Pancreas (tissue), 10 donors: ENCODE data around the gene RIMBP3C. TPM values are rescaled to one million over a fixed set of nuclear protein-coding genes. Genes with fewer than 3 reads are reported as not detected.
"Not testable (repeated sequence)": the region's sequence is repeated elsewhere in the genome, so short reads cannot be mapped to it uniquely, and the experiment has no call there.

Experiments used
- ATAC-seq, 4 donors: fragments of 200-7000 bp; cut with Tn5 transposase; one replicate each; pipeline versions ENCODE4 v1.8.0 to v1.9.1; 2020; ENCODE audit warnings: mild to moderate bottlenecking in 4 of 4, moderate library complexity in 4 of 4
- DNase-seq, 6 donors: peaks; one replicate each; pipeline ENCODE4 v3.0.0-alpha.2; 2020
- FAIRE-seq: peaks from 2 replicates; lab custom pipeline; 2012; peaks lifted over from hg19 to GRCh38; lab: Jason Lieb, UNC
- H3K27ac ChIP-seq, 4 donors: fragments of 200-600 bp; sonication (generic); 1 replicate in 3 of 4; 2 replicates in 1 of 4; pipeline versions ENCODE4 v1.5.0 to v1.8.0; 2020
- H3K27me3 ChIP-seq, 4 donors: fragments of 200-600 bp; one replicate each; pipeline ENCODE4 v1.8.0; 2021
- H3K36me3 ChIP-seq, 3 donors: fragments of 200-600 bp; sonication (generic) in 1 of 3; one replicate each; pipeline versions ENCODE4 v1.5.0 to v1.8.0; 2020 to 2021
- H3K4me1 ChIP-seq, 3 donors: fragments of 200-600 bp; one replicate each; pipeline ENCODE4 v1.8.0; 2021
- H3K4me3 ChIP-seq, 4 donors: fragments of 200-600 bp; sonication (generic) in 2 of 4; one replicate each; pipeline versions ENCODE4 v1.5.0 to v1.8.0; 2020 to 2021
- H3K9me3 ChIP-seq, 4 donors: fragments of 200-600 bp; one replicate each; pipeline ENCODE4 v1.8.0; 2021
- WGBS, 2 donors: extraction: QIAGEN DNeasy Blood & Tissue Kit; methylation state at CpG; one replicate each; pipeline ENCODE4 v1.1.7; 2013; 5-methylcytosine and 5-hydroxymethylcytosine counted together
- intact Hi-C, 3 donors: fragments of 100-400 bp; cut with DNase I; formaldehyde crosslinking; loops; one replicate each; pipeline versions ENCODE4 v1.11.1 to v1.14.2; 2022
- polyA plus RNA-seq, 2 donors: library from polyadenylated mRNA; stranded (reverse); fragments of 200-250 nt; gene quantifications; one replicate each; pipeline ENCODE4 v1.2.3, GENCODE V29; 2013
- total RNA-seq, 6 donors: library from RNA; stranded (reverse); fragmentation: NEBNext Ultra II Directional in 4 of 6; extraction: Animal tissue kit (Norgen Biotek cat#: 25700) in 4 of 6; gene quantifications; one replicate each; pipeline versions ENCODE4 v1.2.1 to v1.2.4, GENCODE V29; 2021 to 2023
- TF ChIP-seq, protein P1 (sequence below), 4 donors: fragments of 200-600 bp; sonication (generic) in 3 of 4; IDR thresholded peaks; one replicate each; pipeline versions ENCODE4 v1.5.0 to v1.8.0; 2021; ENCODE audit warnings: antibody characterized with exemption in 4 of 4
- donor health status: healthy with polysubstance abuse.
- donor health status: DM: no; HTN: no; CAD: no; lungs with moderate emphysema.
- donor health status: DM: no; HTN: no; CAD: no.
- donor health status: control.
- donor health status: control.
- donor health status: Bipolar disorder and iron deficiency.
- donor health status: DM: yes; HTN: yes; CAD: no.
- donor health status: DM: no; HTN: no; CAD: no.
- donor health status: DM: no; HTN: no; CAD: no.
- donor health status: DM: yes; HTN: yes; CAD: no.

Gene RIMBP3C
- total and polyA plus RNA-seq, 8 donors: 0.09 to 0.47 (median 0.17) TPM; not detected in 2

DNA sequence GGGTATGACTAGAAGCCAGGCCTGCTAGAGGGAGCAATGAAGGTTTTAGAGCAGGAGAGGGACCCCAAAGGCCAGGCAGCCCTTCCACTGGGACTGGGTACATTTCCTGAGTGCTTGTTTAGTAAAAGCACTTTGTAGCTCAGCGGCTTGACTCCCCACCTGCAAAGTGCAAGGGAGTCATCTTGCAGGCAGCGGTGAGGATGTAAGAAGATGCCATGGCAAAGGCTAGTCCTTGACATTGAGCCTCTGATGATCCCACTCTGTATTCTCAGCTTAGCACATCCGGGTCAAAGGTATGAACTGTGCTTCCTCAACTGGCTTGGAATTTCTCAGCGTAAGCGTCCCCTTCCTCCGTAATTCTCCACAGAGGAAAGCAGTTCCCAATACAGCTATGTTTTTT lies 13.2 kb upstream of the RIMBP3C start:
- intact Hi-C loops: loop anchor here in 1 of 3 donors (10.0 kb wide), 1 partner anchor 60 kb away; no protein-coding TSS in a partner anchor
- H3K4me1 ChIP-seq: peaks cover 0 to 14% (median 6%) of the 10 kb centered on the region in 3 donors
- no peaks in the 10 kb centered on the region for H3K9me3 ChIP-seq
- 88 to 91% methylated on average over 6 of the region's 6 CpGs for WGBS, 2 donors
- ATAC-seq (no peak), DNase-seq (peak in 1 of 6 donors; percentile 6), FAIRE-seq (no peak)
- no peak overlapping the region for H3K27ac ChIP-seq
- H3K27me3 ChIP-seq: no peaks in the 10 kb centered on the region
- TF ChIP-seq, protein P1, sequence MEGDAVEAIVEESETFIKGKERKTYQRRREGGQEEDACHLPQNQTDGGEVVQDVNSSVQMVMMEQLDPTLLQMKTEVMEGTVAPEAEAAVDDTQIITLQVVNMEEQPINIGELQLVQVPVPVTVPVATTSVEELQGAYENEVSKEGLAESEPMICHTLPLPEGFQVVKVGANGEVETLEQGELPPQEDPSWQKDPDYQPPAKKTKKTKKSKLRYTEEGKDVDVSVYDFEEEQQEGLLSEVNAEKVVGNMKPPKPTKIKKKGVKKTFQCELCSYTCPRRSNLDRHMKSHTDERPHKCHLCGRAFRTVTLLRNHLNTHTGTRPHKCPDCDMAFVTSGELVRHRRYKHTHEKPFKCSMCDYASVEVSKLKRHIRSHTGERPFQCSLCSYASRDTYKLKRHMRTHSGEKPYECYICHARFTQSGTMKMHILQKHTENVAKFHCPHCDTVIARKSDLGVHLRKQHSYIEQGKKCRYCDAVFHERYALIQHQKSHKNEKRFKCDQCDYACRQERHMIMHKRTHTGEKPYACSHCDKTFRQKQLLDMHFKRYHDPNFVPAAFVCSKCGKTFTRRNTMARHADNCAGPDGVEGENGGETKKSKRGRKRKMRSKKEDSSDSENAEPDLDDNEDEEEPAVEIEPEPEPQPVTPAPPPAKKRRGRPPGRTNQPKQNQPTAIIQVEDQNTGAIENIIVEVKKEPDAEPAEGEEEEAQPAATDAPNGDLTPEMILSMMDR (IDR thresholded peaks at IDR 0.05): no peak
- H3K4me3 ChIP-seq: no peak overlapping the region
- H3K36me3 ChIP-seq: no peaks in the 10 kb centered on the region

DNA sequence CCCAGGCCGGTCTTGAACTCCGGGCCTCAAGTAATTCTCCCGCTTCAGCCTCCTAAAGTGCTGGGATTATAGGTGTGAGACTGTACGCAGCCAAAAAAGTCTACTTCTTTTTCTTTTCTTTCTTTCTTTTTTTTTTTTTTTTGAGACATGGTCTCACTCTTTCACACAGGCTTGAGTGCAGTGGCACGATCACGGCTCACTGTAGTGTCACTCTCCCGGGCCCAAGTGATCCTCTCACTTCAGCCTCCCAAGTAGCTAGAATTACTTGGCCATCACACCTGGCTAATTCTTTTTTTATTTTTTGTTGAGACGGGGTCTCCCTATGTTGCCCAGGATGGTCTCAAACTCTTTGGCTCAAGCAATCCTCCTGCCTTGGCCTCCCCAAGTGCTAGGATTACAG lies 12.7 kb upstream of the RIMBP3C start:
- Histone ChIP-seq H3K27ac (no peak overlapping the region), H3K9me3 (no peaks in the 10 kb centered on the region), H3K27me3 (no peaks in the 10 kb centered on the region), H3K4me1 (peaks cover 0 to 9% (median under 1%) of the 10 kb centered on the region in 3 donors), H3K4me3 (no peak overlapping the region), H3K36me3 (no peaks in the 10 kb centered on the region)
- intact Hi-C loops: loop anchor here in 1 of 3 donors (10.0 kb wide), 1 partner anchor 61 kb away; no protein-coding TSS in a partner anchor
- WGBS, 2 donors: 94 to 97% methylated on average over 8 of the region's 8 CpGs
- DNase-seq: peak in 1 of 6 donors; percentile 10
- no peak for FAIRE-seq
- ATAC-seq: no peak
- TF ChIP-seq, protein P1 (IDR thresholded peaks at IDR 0.05): no peak

DNA sequence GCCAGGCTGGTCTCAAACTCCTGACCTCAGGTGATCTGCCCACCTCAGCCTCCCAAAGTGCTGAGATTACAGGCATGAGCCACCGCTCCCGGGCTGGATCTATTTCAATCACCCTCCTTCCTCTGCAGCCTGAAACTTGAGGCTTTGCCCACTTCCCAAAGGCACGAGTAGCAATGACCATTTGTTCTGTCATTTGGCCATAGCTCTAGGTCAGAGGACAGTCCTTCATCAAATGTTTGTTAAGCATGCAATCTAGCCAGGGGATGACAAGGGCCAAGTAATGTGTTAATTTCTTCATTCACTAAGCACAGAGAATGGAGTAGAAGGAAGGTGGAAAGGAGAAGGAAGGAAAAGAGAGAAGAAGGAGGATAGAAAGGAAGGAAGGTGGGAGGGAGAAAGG lies 9.4 kb upstream of the RIMBP3C start:
- no CpG with 5 or more reads among the region's 3 CpGs for WGBS, 2 donors
- not testable (repeated sequence) for H3K4me3 ChIP-seq, FAIRE-seq, H3K36me3 ChIP-seq, H3K27me3 ChIP-seq, H3K9me3 ChIP-seq, ATAC-seq, H3K27ac ChIP-seq, H3K4me1 ChIP-seq, DNase-seq
- intact Hi-C loops: loop anchor here in 1 of 3 donors (10.0 kb wide), 1 partner anchor 64 kb away; no protein-coding TSS in a partner anchor

DNA sequence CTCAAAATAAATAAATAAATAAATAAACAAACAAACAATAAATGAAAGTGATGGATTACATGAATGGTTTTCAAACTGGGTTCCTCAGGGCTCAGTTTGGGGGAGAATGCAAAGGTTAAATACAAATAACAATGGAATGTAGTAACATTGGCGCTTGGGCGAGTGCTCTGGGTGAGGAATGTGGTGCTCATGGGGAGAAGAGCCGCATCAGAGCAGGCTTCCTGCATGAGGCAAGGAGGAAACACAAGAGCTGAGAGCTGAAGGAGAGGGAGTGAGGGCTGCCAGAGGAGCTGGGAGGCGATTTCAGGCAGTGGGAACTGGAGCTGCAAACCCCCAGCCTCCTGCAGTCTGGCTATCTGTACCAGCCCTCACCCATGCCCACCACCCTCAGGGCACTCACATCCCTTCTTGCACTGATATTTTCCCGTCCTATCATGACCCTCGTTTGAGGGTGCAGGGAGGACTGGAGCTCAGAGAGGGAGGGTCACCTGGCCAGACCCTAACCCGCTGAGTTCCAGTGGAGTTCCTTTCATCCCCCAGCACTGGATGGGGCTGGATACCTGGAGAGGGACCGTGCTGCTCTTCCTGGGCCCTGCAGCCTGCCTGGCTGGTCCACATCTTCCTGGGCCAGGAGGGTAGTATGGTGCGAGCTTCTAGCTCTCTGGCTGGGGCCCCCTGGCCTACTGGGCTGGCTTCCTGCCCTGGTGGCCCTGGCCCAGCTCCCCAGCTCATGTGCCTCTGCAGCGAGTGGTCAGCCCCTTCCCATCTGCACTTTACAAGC lies 8.3 kb upstream of the RIMBP3C start:
- H3K36me3 ChIP-seq, H3K27me3 ChIP-seq, FAIRE-seq, H3K4me3 ChIP-seq, H3K27ac ChIP-seq, ATAC-seq, H3K4me1 ChIP-seq, H3K9me3 ChIP-seq: not testable (repeated sequence)
- intact Hi-C loops: loop anchor here in 1 of 3 donors (10.0 kb wide), 1 partner anchor 65 kb away; no protein-coding TSS in a partner anchor
- DNase-seq: peak in 1 of 6 donors; percentile 17
- 67 to 88% methylated on average over 6 of the region's 10 CpGs for WGBS, 2 donors

DNA sequence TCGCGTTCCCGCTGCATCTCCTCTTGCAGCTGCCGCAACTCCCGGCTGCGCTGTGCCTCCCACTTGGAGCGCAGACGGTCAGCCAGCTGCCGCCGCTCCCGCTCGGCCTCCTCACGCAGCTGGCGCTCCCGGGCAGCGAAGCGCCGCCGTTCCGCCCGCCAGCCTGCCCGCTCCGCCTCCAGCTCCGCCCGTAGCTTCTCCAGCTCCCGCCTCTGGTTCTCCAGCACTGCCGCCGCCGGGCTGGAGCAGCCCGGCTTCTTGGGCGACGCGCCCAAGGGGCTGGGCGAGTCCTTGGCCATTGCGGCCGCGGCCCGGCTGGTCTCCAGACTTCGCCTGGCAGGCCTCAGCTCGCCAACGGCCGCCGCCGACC lies 598 bp downstream of the RIMBP3C start:
- peak; percentile 71 to 85 (median 76) for ATAC-seq
- H3K36me3 ChIP-seq, H3K4me3 ChIP-seq, intact Hi-C loops, H3K27ac ChIP-seq, FAIRE-seq, DNase-seq, H3K9me3 ChIP-seq, H3K4me1 ChIP-seq, H3K27me3 ChIP-seq: not testable (repeated sequence)
- no CpG with 5 or more reads among the region's 44 CpGs for WGBS, 2 donors

DNA sequence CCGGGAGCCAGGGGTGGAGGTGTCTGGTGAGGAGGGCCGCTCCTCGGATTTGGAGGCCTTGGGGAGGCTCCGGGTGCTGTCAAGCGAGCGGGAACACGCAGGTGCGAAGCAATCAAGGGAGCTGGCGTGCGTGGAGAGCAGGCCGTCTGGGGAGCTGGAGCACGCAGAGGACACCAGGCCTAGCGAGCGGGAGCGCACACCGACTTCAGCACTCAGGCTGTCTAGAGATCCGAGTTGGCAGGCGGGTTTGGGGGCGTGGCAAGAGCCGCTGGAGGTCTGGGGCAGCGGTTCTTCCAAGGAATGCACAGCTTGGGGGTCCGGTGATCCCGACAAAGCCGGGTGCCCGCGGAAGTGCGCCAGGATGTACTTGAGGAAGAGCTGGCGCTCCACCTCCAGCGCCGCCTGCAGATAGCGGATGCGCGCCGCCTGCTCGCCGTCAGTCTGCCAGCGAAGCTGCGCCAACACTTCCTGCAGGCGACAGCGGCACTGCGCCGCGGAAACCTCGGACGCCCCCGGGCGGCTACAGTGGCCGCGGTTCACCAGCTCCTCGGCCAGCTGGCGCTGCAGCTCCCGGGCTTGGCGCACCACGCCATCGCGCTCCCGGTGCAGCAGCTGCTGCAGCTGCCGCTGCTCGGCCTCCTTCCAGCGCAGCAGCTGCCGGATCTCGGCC lies 1.1 kb downstream of the RIMBP3C start:
- DNase-seq, intact Hi-C loops, H3K27me3 ChIP-seq, H3K36me3 ChIP-seq, H3K4me3 ChIP-seq, H3K4me1 ChIP-seq, H3K27ac ChIP-seq, H3K9me3 ChIP-seq, FAIRE-seq: not testable (repeated sequence)
- no CpG with 5 or more reads among the region's 62 CpGs for WGBS, 2 donors
- peak; percentile 69 to 84 (median 76) for ATAC-seq

DNA sequence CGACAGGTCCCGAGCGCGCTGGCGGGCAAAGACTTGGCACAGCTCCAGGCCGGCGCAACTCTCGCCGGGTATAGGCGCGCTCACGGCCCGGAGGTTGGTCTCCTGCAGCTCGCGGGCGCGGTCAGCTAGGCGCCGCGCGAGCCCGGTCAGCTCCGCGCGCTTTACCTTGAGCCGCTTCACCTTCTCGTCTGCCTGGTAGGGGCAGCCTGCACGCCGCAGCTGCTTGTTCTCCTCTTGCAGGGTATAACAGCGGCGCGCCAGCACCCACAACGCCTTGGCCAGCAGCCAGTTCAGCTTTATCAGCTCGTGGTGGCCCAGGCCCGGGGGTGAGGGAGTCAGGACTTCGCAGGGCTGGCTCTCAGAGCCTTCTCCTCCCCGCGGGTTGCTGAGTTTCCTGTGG lies 1.7 kb downstream of the RIMBP3C start:
- H3K4me3 ChIP-seq, FAIRE-seq, H3K36me3 ChIP-seq, H3K9me3 ChIP-seq, intact Hi-C loops, H3K4me1 ChIP-seq, H3K27me3 ChIP-seq, H3K27ac ChIP-seq, DNase-seq: not testable (repeated sequence)
- WGBS, 2 donors: no CpG with 5 or more reads among the region's 38 CpGs
- ATAC-seq: peak; percentile 49 to 72 (median 68)

DNA sequence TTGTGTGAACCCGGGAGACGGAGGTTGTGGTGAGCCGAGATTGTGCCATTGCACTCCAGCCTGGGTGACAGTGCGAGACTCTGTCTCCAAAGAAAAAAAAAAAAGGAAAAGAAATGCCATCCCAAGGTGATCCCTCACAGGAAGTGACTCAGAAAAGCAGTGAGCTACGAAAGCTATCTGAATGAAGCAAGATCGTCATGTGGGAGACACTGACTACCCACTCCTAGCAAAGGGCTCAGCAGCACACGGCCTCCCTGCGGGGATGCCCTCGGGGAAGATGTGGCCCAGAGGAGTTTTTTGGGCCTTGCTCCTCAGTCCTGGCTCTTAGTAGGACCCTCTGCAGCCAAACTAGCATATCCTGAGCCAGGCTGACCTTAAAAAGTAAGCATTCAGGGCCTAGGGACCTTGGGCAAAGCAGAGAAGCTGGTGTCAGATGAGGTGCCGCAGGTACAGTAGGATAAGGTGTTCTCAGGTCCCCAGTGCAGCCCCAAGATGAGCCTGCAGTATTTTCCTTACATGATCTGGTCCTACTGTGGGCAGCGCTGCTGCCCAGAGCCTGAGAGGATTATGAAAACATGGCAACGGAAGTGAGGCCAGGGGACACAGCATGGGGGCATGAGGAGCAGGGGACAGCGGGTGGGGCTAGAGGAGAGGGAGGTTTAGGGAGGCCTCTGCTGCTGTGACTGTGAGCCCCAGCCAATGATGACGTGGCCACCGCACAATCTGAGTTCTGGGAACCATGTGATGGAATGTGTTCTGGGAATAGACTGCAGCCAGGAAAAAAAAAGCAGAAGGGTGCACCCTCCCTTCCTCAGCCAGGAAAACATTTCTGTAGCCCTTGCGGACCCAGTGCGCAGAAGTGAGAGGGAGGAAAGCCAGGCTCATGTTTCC lies 6.6 kb downstream of the RIMBP3C start:
- ATAC-seq: peak in 1 of 4 donors; percentile 9
- intact Hi-C loops, H3K27me3 ChIP-seq, H3K27ac ChIP-seq, FAIRE-seq, H3K4me3 ChIP-seq, H3K9me3 ChIP-seq, H3K4me1 ChIP-seq, H3K36me3 ChIP-seq, DNase-seq: not testable (repeated sequence)
- WGBS, 2 donors: 78 to 97% methylated on average over 1 to 2 of the region's 17 CpGs

DNA sequence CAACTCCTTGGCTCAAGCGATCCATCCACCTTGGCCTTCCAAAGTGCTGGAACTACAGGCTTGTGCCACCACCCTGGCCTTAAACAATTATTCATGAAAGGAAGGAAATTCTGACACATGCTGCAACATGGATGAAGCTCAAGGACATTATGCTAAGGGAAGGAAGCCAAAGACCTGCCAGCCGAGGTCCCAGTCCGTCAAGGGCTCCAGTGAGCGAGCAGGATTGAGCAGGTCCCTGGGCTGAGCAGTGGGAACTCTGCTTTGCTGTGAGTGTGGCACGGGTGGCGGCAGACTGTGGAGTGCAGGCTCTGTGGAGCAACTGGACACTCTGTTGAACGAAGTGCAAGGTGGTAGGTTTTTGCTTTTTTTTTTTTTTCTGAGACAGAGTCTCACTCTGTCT lies 11.4 kb downstream of the RIMBP3C start:
- H3K36me3 ChIP-seq, H3K9me3 ChIP-seq, intact Hi-C loops, H3K27me3 ChIP-seq, H3K4me1 ChIP-seq, H3K4me3 ChIP-seq, DNase-seq, H3K27ac ChIP-seq, FAIRE-seq: not testable (repeated sequence)
- ATAC-seq: peak; percentile 74 to 93 (median 82)
- no CpG with 5 or more reads among the region's 7 CpGs for WGBS, 2 donors
